Adrenal gland (tissue), 5 donors: ENCODE data around the gene HID1.

Source experiments
- CTCF ChIP-seq, 6 experiments: fragments of 450-650 bp in 4 of 6; fragments of 200-600 bp in 2 of 6; sonication (generic) in 1 of 6; IDR thresholded peaks; 1 replicate in 5 of 6; 2 replicates in 1 of 6; pipeline versions ENCODE4 v1.5.1 to v1.8.0; 2016 to 2021; ENCODE audit warnings: antibody characterized with exemption in 6 of 6, mild to moderate bottlenecking in 2 of 6, moderate library complexity in 1 of 6
- POLR2A ChIP-seq, 2 donors: fragments of 450-650 bp; IDR thresholded peaks; one replicate each; pipeline ENCODE4 v1.6.1; 2017; ENCODE audit warnings: antibody characterized with exemption in 2 of 2, mild to moderate bottlenecking in 2 of 2, moderate library complexity in 1 of 2
- donor health status: DM: no; HTN: no; CAD: no.

- TF ChIP-seq CTCF (IDR thresholded peaks at IDR 0.05) = no peak
- TF ChIP-seq POLR2A (IDR thresholded peaks at IDR 0.05) = no peak
These were observed 8.3 kb downstream of the HID1 start for GRCh38 chr17:74964246-74964761.
